ENCODE measurements around the gene LYVE1.

DNA sequence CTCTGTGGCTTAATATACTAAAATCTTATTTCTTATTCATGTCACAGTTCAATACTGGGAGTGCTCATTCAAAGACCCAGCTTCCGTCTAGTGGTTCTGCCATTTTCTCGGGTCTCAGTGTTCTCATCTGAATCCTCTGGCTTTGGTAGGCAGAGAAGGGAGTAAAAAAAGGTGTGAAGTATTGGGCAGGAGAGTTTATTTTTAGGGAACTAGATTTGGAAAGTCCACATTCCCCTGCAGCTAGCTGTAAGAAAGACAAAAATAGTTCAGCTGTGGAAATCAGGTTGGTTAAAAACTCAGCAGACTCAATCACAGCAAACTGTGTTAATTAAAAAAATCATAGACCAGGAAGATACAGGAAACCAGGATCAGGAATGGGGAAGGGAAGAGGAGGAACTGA lies 4.1 kb upstream of the LYVE1 start:
- TF ChIP-seq POLR2AphosphoS5 (IDR thresholded peaks at IDR 0.05; ENCODE audit: low read depth, low read length): no peak
- TF ChIP-seq, protein P1, sequence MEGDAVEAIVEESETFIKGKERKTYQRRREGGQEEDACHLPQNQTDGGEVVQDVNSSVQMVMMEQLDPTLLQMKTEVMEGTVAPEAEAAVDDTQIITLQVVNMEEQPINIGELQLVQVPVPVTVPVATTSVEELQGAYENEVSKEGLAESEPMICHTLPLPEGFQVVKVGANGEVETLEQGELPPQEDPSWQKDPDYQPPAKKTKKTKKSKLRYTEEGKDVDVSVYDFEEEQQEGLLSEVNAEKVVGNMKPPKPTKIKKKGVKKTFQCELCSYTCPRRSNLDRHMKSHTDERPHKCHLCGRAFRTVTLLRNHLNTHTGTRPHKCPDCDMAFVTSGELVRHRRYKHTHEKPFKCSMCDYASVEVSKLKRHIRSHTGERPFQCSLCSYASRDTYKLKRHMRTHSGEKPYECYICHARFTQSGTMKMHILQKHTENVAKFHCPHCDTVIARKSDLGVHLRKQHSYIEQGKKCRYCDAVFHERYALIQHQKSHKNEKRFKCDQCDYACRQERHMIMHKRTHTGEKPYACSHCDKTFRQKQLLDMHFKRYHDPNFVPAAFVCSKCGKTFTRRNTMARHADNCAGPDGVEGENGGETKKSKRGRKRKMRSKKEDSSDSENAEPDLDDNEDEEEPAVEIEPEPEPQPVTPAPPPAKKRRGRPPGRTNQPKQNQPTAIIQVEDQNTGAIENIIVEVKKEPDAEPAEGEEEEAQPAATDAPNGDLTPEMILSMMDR (IDR thresholded peaks at IDR 0.05): no peak
